Loucy (cell line): Measurements from ENCODE around the gene SPOCK2.

Source experiments
- CTCF ChIP-seq: fragments of 200-600 bp; sonication (generic); conservative IDR thresholded peaks from 2 replicates; pipeline ENCODE4 v1.5.1; 2014; ENCODE audit warnings: mild to moderate bottlenecking, antibody characterized with exemption, low read length
- EZH2phosphoT487 ChIP-seq: fragments of 200-600 bp; IDR thresholded peaks from 2 replicates; pipeline ENCODE4 v1.6.1; 2018; ENCODE audit warnings: antibody characterized with exemption, mild to moderate bottlenecking, moderate library complexity, borderline replicate concordance

- TF ChIP-seq CTCF = no peak
- no peak for TF ChIP-seq EZH2phosphoT487
Observed at GRCh38 chr10:72058989-72059842, 29.1 kb downstream of the SPOCK2 start.
